Ectodermal cell (in vitro differentiated cells): Measurements from ENCODE around the gene MAGI2.
"Not testable (repeated sequence)": the region's sequence is repeated elsewhere in the genome, so short reads cannot be mapped to it uniquely, and the experiment has no call there.

Source experiments
- H3K27ac ChIP-seq: 2 replicates; pipeline ENCODE4 v1.7.0; 2013; ENCODE audit warnings: mild to moderate bottlenecking, low read depth, low read length; ENCODE audit not compliant: insufficient read depth, poor library complexity, severe bottlenecking
- H3K27me3 ChIP-seq: 2 replicates; pipeline ENCODE4 v1.7.0; 2013; ENCODE audit warnings: mild to moderate bottlenecking, low read length; ENCODE audit not compliant: insufficient read depth, control insufficient read depth, poor library complexity, severe bottlenecking
- H3K36me3 ChIP-seq: one replicate; pipeline ENCODE4 v1.7.0; 2013; ENCODE audit warnings: low read length; ENCODE audit not compliant: control insufficient read depth, insufficient read depth
- H3K4me1 ChIP-seq: one replicate; pipeline ENCODE4 v1.7.0; 2013; ENCODE audit warnings: low read length; ENCODE audit not compliant: control insufficient read depth, insufficient read depth
- H3K4me3 ChIP-seq: 2 replicates; pipeline ENCODE4 v1.7.0; 2013; ENCODE audit warnings: low read depth, low read length, control low read depth; ENCODE audit not compliant: insufficient read depth
- H3K9me3 ChIP-seq: 2 replicates; pipeline ENCODE4 v1.7.0; 2013; ENCODE audit warnings: mild to moderate bottlenecking, low read length, moderate library complexity; ENCODE audit not compliant: control insufficient read depth
- whole genome bisulfite sequencing, 2 experiments: methylation state at CpG; one replicate each; pipeline ENCODE4 v1.1.7; 2013; ENCODE audit warnings: missing lambda C conversion rate in 2 of 2; 5-methylcytosine and 5-hydroxymethylcytosine counted together

Gene MAGI2

GRCh38 chr7:79019711-79020110 is 433.8 kb downstream of the MAGI2 start:
- H3K27me3 ChIP-seq, H3K36me3 ChIP-seq: not testable (repeated sequence)
- 83 to 87% methylated on average over 2 of the region's 2 CpGs for WGBS, 2 experiments

DNA sequence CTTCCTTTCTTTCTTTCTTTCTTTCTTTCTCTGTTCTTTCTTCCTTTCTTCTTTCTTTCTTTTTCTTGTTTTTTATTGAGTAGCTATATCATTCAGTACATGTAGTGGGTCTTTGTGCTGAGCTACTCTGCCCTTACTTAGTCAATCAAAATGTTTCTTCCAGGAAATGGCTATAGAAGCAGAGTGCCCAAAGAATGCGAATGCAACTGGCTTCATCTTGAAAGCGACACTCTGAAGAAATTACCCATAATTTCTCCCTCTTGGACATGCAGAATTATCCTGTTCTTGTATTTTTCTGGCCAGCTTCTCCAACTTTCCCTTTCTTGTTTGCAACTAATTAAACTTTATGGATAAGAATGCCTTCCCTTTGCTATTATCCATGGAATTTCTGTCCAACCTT is 441.5 kb downstream of the MAGI2 start:
- WGBS, 2 experiments, result 88 to 100% methylated on average over 2 of the region's 2 CpGs
- H3K36me3 ChIP-seq, result no peaks in the 10 kb centered on the region
- H3K27ac ChIP-seq, result no peak overlapping the region
- H3K4me3 ChIP-seq, result no peak overlapping the region
- H3K27me3 ChIP-seq, result no peaks in the 10 kb centered on the region
- H3K9me3 ChIP-seq, result no peaks in the 10 kb centered on the region
- H3K4me1 ChIP-seq, result no peaks in the 10 kb centered on the region

More at GRCh38 chr7:79019711-79020110, 433.8 kb downstream of the MAGI2 start:
- H3K9me3 ChIP-seq, H3K27ac ChIP-seq, H3K4me3 ChIP-seq, H3K4me1 ChIP-seq: not testable (repeated sequence)

GRCh38 chr7:79009647-79010046 is 443.8 kb downstream of the MAGI2 start:
- no peaks in the 10 kb centered on the region for H3K9me3 ChIP-seq

GRCh38 chr7:79008786-79009185 is 444.7 kb downstream of the MAGI2 start:
- 86 to 90% methylated on average over 1 of the region's 1 CpG for WGBS, 2 experiments
- no peaks in the 10 kb centered on the region for H3K4me1 ChIP-seq

More at GRCh38 chr7:79009647-79010046, 443.8 kb downstream of the MAGI2 start:
- no peaks in the 10 kb centered on the region for H3K4me1 ChIP-seq
- H3K4me3 ChIP-seq, result no peak overlapping the region
- H3K36me3 ChIP-seq, result no peaks in the 10 kb centered on the region
- no peak overlapping the region for H3K27ac ChIP-seq
- no peaks in the 10 kb centered on the region for H3K27me3 ChIP-seq

DNA sequence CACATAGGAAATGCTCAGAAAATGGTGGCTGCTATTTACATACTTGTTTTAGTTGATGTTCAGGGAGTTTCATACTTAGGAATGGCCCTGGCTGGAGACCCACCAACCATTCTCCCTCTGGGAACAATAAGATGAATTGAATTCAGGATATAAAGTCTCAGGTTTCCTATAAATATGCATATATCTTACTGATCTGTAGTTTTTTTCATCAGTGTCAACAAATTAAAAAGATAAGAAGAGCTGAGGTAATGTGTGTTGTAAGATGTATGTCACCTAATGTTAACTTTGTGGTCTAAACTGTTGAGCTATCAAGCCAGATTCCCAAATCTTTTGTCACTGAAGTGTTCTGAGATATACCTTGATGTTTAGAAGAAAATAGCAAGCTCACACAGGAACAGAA is 457.5 kb downstream of the MAGI2 start:
- H3K4me1 ChIP-seq, result no peaks in the 10 kb centered on the region
- no peaks in the 10 kb centered on the region for H3K36me3 ChIP-seq
- no peaks in the 10 kb centered on the region for H3K27me3 ChIP-seq
- H3K9me3 ChIP-seq, result no peaks in the 10 kb centered on the region
- H3K4me3 ChIP-seq, result no peak overlapping the region
- no peak overlapping the region for H3K27ac ChIP-seq

More at GRCh38 chr7:79008786-79009185, 444.7 kb downstream of the MAGI2 start:
- no peak overlapping the region for H3K27ac ChIP-seq
- no peaks in the 10 kb centered on the region for H3K9me3 ChIP-seq
- no peak overlapping the region for H3K4me3 ChIP-seq
- H3K36me3 ChIP-seq, result no peaks in the 10 kb centered on the region
- H3K27me3 ChIP-seq, result no peaks in the 10 kb centered on the region

DNA sequence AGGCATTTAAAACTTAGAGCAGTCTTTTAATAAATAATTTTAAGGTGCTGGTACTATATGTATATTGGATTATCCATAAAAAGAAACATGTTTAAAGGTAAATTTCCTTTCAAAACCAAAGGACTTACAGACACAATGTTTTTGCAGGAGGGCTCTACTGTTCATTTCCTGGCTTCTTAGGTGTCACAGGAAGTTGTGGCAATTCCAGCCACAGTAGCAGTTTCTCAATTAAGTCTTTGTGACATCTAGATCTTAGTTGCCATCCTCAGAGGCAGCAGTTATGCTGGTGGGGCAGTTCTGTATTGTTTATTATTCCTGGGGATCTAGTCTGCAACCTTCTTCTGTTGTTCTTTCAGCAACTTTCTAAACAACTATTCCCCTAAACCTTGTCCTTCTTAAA is 460.1 kb downstream of the MAGI2 start:
- Histone ChIP-seq H3K27ac (no peak overlapping the region), H3K4me1 (no peaks in the 10 kb centered on the region), H3K9me3 (no peaks in the 10 kb centered on the region), H3K36me3 (no peaks in the 10 kb centered on the region), H3K4me3 (no peak overlapping the region), H3K27me3 (no peaks in the 10 kb centered on the region)

GRCh38 chr7:78985509-78985908 is 468.0 kb downstream of the MAGI2 start:
- Histone ChIP-seq H3K4me1 (no peaks in the 10 kb centered on the region), H3K27me3 (no peaks in the 10 kb centered on the region)
- WGBS, 2 experiments, result 90 to 93% methylated on average over 3 of the region's 3 CpGs

GRCh38 chr7:78983483-78983882 is 470.0 kb downstream of the MAGI2 start:
- H3K9me3 ChIP-seq, result no peaks in the 10 kb centered on the region
- no peak overlapping the region for H3K4me3 ChIP-seq
- H3K36me3 ChIP-seq, result no peaks in the 10 kb centered on the region
- H3K27ac ChIP-seq, result no peak overlapping the region
- H3K27me3 ChIP-seq, result no peaks in the 10 kb centered on the region
- H3K4me1 ChIP-seq, result no peaks in the 10 kb centered on the region

More at GRCh38 chr7:78985509-78985908, 468.0 kb downstream of the MAGI2 start:
- H3K36me3 ChIP-seq, result no peaks in the 10 kb centered on the region
- H3K9me3 ChIP-seq, result no peaks in the 10 kb centered on the region
- no peak overlapping the region for H3K4me3 ChIP-seq
- H3K27ac ChIP-seq, result no peak overlapping the region

- no peak overlapping the region for H3K27ac ChIP-seq
- H3K27me3 ChIP-seq, result no peaks in the 10 kb centered on the region
- H3K4me3 ChIP-seq, result no peak overlapping the region
- no peaks in the 10 kb centered on the region for H3K4me1 ChIP-seq
- H3K9me3 ChIP-seq, result no peaks in the 10 kb centered on the region
- H3K36me3 ChIP-seq, result no peaks in the 10 kb centered on the region
Observed at GRCh38 chr7:78970440-78970916, 483.0 kb downstream of the MAGI2 start.

DNA sequence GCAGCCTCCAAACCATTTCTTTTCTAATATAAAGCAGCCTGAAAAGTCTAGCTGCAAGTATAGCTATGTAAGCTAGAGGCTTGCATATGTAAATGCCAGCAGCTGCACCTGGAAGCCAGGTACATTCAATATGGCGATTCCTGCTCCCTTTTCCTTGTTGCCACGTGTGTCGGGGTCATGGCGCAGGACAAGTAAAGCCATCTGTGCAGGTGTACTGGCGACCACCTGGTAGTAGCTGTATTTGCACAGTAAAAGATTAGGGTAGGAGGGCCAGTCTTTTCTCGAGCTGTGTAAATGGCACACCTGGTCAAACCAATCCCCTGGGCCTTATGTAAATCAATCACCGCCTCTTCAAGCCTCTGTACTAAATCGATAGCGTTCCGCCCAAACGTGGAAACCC is 484.5 kb downstream of the MAGI2 start:
- H3K4me1 ChIP-seq, result no peaks in the 10 kb centered on the region
- H3K27me3 ChIP-seq, result no peaks in the 10 kb centered on the region
- no peak overlapping the region for H3K4me3 ChIP-seq
- H3K36me3 ChIP-seq, result no peaks in the 10 kb centered on the region
- no peaks in the 10 kb centered on the region for H3K9me3 ChIP-seq
- H3K27ac ChIP-seq, result no peak overlapping the region
- 89 to 92% methylated on average over 11 of the region's 11 CpGs for WGBS, 2 experiments

GRCh38 chr7:78967561-78967960 is 485.9 kb downstream of the MAGI2 start:
- H3K36me3 ChIP-seq, H3K9me3 ChIP-seq, H3K27ac ChIP-seq, H3K27me3 ChIP-seq, H3K4me1 ChIP-seq, H3K4me3 ChIP-seq: not testable (repeated sequence)
- 89 to 93% methylated on average over 2 of the region's 2 CpGs for WGBS, 2 experiments
